IgD-negative memory B cell (primary cell): ENCODE results near the gene GABPA. TPM values are rescaled to one million over a fixed set of nuclear protein-coding genes. Genes with fewer than 3 reads are reported as not detected.
A peak's percentile ranks its signal among the peaks of the same experiment; 100 is the strongest.
"Not testable (repeated sequence)": the region's sequence is repeated elsewhere in the genome, so short reads cannot be mapped to it uniquely, and the experiment has no call there.

Experiments used
- H3K27ac Mint-ChIP-seq, 3 donors: one replicate each; pipeline ENCODE4 v1.8.0; 2020 to 2022; ENCODE audit warnings: mild to moderate bottlenecking in 3 of 3, mixed read lengths in 3 of 3, moderate library complexity in 1 of 3
- H3K27me3 Mint-ChIP-seq: one replicate; pipeline ENCODE4 v1.8.0; 2021; ENCODE audit warnings: mixed read lengths
- H3K36me3 Mint-ChIP-seq: one replicate; pipeline ENCODE4 v1.8.0; 2020; ENCODE audit warnings: mild to moderate bottlenecking, mixed read lengths
- H3K4me1 Mint-ChIP-seq, 3 donors: one replicate each; pipeline ENCODE4 v1.8.0; 2020 to 2022; ENCODE audit warnings: mixed read lengths in 3 of 3, mild to moderate bottlenecking in 1 of 3
- H3K4me3 Mint-ChIP-seq, 4 donors: one replicate each; pipeline ENCODE4 v1.8.0; 2020 to 2022; ENCODE audit warnings: mild to moderate bottlenecking in 4 of 4, mixed read lengths in 4 of 4, moderate library complexity in 3 of 4
- H3K9me3 Mint-ChIP-seq, 3 donors: one replicate each; pipeline ENCODE4 v1.8.0; 2020 to 2021; ENCODE audit warnings: mixed read lengths in 3 of 3, mild to moderate bottlenecking in 1 of 3
- polyA plus RNA-seq: library from polyadenylated mRNA; unstranded; fragments of 300-500 nt; fragmentation: Illumina TruSeq; gene quantifications from one replicate; pipeline ENCODE4 v1.2.3, GENCODE V29; 2021

Gene GABPA
- polyA plus RNA-seq, 1 donor from 2014 or later: 17.3 TPM

GRCh38 chr21:25760677-25761076 lies 25.9 kb downstream of the GABPA start:
- Mint-ChIP-seq H3K4me1 (peaks cover 4 to 9% (median 6%) of the 10 kb centered on the region in 3 donors), H3K27ac (no peak overlapping the region), H3K36me3 (peaks cover 4% of the 10 kb centered on the region), H3K9me3 (no peaks in the 10 kb centered on the region), H3K27me3 (no peaks in the 10 kb centered on the region), H3K4me3 (no peak overlapping the region)

GRCh38 chr21:25764065-25764464 lies 29.3 kb downstream of the GABPA start:
- Mint-ChIP-seq H3K4me3 (no peak overlapping the region), H3K27me3 (no peaks in the 10 kb centered on the region), H3K36me3 (peaks cover 3% of the 10 kb centered on the region), H3K4me1 (peaks cover 0 to 3% (median 0%) of the 10 kb centered on the region in 3 donors), H3K9me3 (no peaks in the 10 kb centered on the region), H3K27ac (no peak overlapping the region)

- Mint-ChIP-seq H3K4me1 (peaks cover 0 to 5% (median 5%) of the 10 kb centered on the region in 3 donors), H3K27me3 (no peaks in the 10 kb centered on the region), H3K9me3 (no peaks in the 10 kb centered on the region), H3K36me3 (no peaks in the 10 kb centered on the region), H3K4me3 (no peak overlapping the region), H3K27ac (no peak overlapping the region)
These were observed 33.1 kb downstream of the GABPA start for GRCh38 chr21:25767921-25768320.

- Mint-ChIP-seq H3K4me1 (peaks cover 0 to 6% (median 4%) of the 10 kb centered on the region in 3 donors), H3K9me3 (no peaks in the 10 kb centered on the region), H3K27ac (no peak overlapping the region), H3K4me3 (no peak overlapping the region), H3K36me3 (no peaks in the 10 kb centered on the region), H3K27me3 (no peaks in the 10 kb centered on the region)
These were observed 37.9 kb downstream of the GABPA start for GRCh38 chr21:25772686-25773085.

GRCh38 chr21:25776440-25776839 lies 41.7 kb downstream of the GABPA start:
- peaks cover 0 to 6% (median 4%) of the 10 kb centered on the region in 3 donors for H3K4me1 Mint-ChIP-seq
- no peak overlapping the region for H3K4me3 Mint-ChIP-seq
- no peak overlapping the region for H3K27ac Mint-ChIP-seq
- no peaks in the 10 kb centered on the region for H3K27me3 Mint-ChIP-seq
- no peaks in the 10 kb centered on the region for H3K36me3 Mint-ChIP-seq
- no peaks in the 10 kb centered on the region for H3K9me3 Mint-ChIP-seq

GRCh38 chr21:25778126-25778875 lies 43.5 kb downstream of the GABPA start:
- H3K4me3 Mint-ChIP-seq, H3K36me3 Mint-ChIP-seq, H3K27ac Mint-ChIP-seq, H3K27me3 Mint-ChIP-seq, H3K9me3 Mint-ChIP-seq, H3K4me1 Mint-ChIP-seq: not testable (repeated sequence)

- Mint-ChIP-seq H3K36me3 (no peaks in the 10 kb centered on the region), H3K4me3 (no peak overlapping the region), H3K27me3 (peaks cover 16% of the 10 kb centered on the region), H3K4me1 (peaks cover 4 to 7% (median 5%) of the 10 kb centered on the region in 3 donors), H3K9me3 (peaks cover 0 to 4% (median 2%) of the 10 kb centered on the region in 3 donors), H3K27ac (no peak overlapping the region)
These were observed 53.9 kb downstream of the GABPA start for GRCh38 chr21:25788677-25789076.

GRCh38 chr21:25790122-25790877 lies 55.5 kb downstream of the GABPA start:
- peaks cover 16% of the 10 kb centered on the region for H3K27me3 Mint-ChIP-seq
- H3K4me1 Mint-ChIP-seq: peaks cover 4 to 7% (median 5%) of the 10 kb centered on the region in 3 donors
- peak overlapping the region in 1 of 3 donors; percentile 40 for H3K27ac Mint-ChIP-seq
- no peaks in the 10 kb centered on the region for H3K9me3 Mint-ChIP-seq
- H3K36me3 Mint-ChIP-seq: peaks cover 2% of the 10 kb centered on the region
- peak overlapping the region; percentile 1 to 93 (median 74) for H3K4me3 Mint-ChIP-seq

- peaks cover 16% of the 10 kb centered on the region for H3K27me3 Mint-ChIP-seq
- peaks cover 2% of the 10 kb centered on the region for H3K36me3 Mint-ChIP-seq
- no peak overlapping the region for H3K27ac Mint-ChIP-seq
- H3K9me3 Mint-ChIP-seq: no peaks in the 10 kb centered on the region
- peak overlapping the region in 2 of 4 donors; percentile 64 to 83 for H3K4me3 Mint-ChIP-seq
- peaks cover 4 to 7% (median 5%) of the 10 kb centered on the region in 3 donors for H3K4me1 Mint-ChIP-seq
These were observed 56.1 kb downstream of the GABPA start for GRCh38 chr21:25790878-25791204.

GRCh38 chr21:25791319-25791718 lies 56.5 kb downstream of the GABPA start:
- H3K27me3 Mint-ChIP-seq: peaks cover 16% of the 10 kb centered on the region
- H3K36me3 Mint-ChIP-seq: peaks cover 2% of the 10 kb centered on the region
- H3K9me3 Mint-ChIP-seq: no peaks in the 10 kb centered on the region
- H3K4me3 Mint-ChIP-seq: peak overlapping the region in 1 of 4 donors; percentile 50
- H3K4me1 Mint-ChIP-seq: peaks cover 4 to 7% (median 5%) of the 10 kb centered on the region in 3 donors
- no peak overlapping the region for H3K27ac Mint-ChIP-seq

- peaks cover 4 to 7% (median 5%) of the 10 kb centered on the region in 3 donors for H3K4me1 Mint-ChIP-seq
- H3K27me3 Mint-ChIP-seq: peaks cover 6% of the 10 kb centered on the region
- H3K4me3 Mint-ChIP-seq: peak overlapping the region in 2 of 4 donors; percentile 3 to 53
- H3K27ac Mint-ChIP-seq: no peak overlapping the region
- no peaks in the 10 kb centered on the region for H3K9me3 Mint-ChIP-seq
- H3K36me3 Mint-ChIP-seq: no peaks in the 10 kb centered on the region
These were observed 66.6 kb downstream of the GABPA start for GRCh38 chr21:25801217-25802014.

- Mint-ChIP-seq H3K36me3 (no peaks in the 10 kb centered on the region), H3K9me3 (peaks cover 0 to 1% (median 0%) of the 10 kb centered on the region in 3 donors), H3K27me3 (peaks cover 6% of the 10 kb centered on the region), H3K27ac (no peak overlapping the region), H3K4me3 (no peak overlapping the region), H3K4me1 (peaks cover 4 to 7% (median 5%) of the 10 kb centered on the region in 3 donors)
These were observed 71.3 kb downstream of the GABPA start for GRCh38 chr21:25806060-25806459.

GRCh38 chr21:25807191-25807590 lies 72.4 kb downstream of the GABPA start:
- H3K27me3 Mint-ChIP-seq: peaks cover 4% of the 10 kb centered on the region
- no peaks in the 10 kb centered on the region for H3K36me3 Mint-ChIP-seq
- no peaks in the 10 kb centered on the region for H3K4me1 Mint-ChIP-seq
- H3K4me3 Mint-ChIP-seq: no peak overlapping the region
- peaks cover 0 to 1% (median 0%) of the 10 kb centered on the region in 3 donors for H3K9me3 Mint-ChIP-seq
- no peak overlapping the region for H3K27ac Mint-ChIP-seq

- H3K4me3 Mint-ChIP-seq: no peak overlapping the region
- no peaks in the 10 kb centered on the region for H3K36me3 Mint-ChIP-seq
- peaks cover 0 to 1% (median 0%) of the 10 kb centered on the region in 3 donors for H3K9me3 Mint-ChIP-seq
- H3K27me3 Mint-ChIP-seq: peaks cover 2% of the 10 kb centered on the region
- no peak overlapping the region for H3K27ac Mint-ChIP-seq
- H3K4me1 Mint-ChIP-seq: no peaks in the 10 kb centered on the region
These were observed 74.2 kb downstream of the GABPA start for GRCh38 chr21:25809013-25809412.

- Mint-ChIP-seq H3K27me3 (peaks cover 2% of the 10 kb centered on the region), H3K9me3 (peaks cover 0 to 1% (median 0%) of the 10 kb centered on the region in 3 donors), H3K36me3 (no peaks in the 10 kb centered on the region), H3K4me1 (no peaks in the 10 kb centered on the region), H3K4me3 (no peak overlapping the region), H3K27ac (no peak overlapping the region)
These were observed 76.4 kb downstream of the GABPA start for GRCh38 chr21:25811186-25811585.
